Measurements from ENCODE around the gene R3HDML. TPM values are rescaled to one million over a fixed set of nuclear protein-coding genes. Genes with fewer than 3 reads are reported as not detected.

The R3HDML gene
- total and polyA plus RNA-seq, 2 of the 13 experiments (the other 11 are each of a cell fraction or from before 2014, with no cell fraction given) = not detected

DNA sequence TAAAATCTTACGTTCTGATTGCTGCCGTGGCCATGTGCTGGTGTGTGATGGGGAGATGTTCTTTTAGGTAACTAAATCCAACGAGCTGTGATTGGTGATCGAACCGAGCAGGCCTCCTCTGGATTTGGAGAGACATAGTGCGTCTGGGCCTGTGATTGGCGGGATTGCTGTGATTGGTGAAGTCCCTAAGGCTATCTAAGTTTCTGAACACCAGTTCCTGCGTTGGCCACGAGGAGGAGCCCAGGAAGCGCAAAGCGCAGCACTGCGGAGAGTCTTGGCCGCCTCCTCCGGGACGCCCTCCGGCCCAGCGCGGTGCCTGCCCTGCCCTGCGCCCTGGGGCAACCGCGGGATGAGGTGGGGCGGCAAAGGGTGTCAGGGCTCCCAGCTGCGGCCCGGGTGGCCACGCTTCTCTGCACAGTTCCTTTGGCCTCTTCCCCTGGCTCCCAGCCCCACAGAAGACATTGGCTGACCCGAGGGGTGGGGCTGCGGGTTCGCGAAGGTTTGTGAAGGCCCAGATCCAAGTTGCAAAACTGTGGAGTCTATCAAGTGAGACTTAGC, 51.7 kb downstream of the R3HDML start (continued):
- TF ChIP-seq, protein P1, sequence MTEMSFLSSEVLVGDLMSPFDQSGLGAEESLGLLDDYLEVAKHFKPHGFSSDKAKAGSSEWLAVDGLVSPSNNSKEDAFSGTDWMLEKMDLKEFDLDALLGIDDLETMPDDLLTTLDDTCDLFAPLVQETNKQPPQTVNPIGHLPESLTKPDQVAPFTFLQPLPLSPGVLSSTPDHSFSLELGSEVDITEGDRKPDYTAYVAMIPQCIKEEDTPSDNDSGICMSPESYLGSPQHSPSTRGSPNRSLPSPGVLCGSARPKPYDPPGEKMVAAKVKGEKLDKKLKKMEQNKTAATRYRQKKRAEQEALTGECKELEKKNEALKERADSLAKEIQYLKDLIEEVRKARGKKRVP (CRISPR knock-in tag; IDR thresholded peaks at IDR 0.05) = no peak
- TF ChIP-seq KLF16 (CRISPR knock-in tag; IDR thresholded peaks at IDR 0.05) (no peak), ZNF607 (CRISPR knock-in tag; IDR thresholded peaks at IDR 0.05; ENCODE audit: borderline replicate concordance) (0 out of 2 replicates have a peak, but pooled peaks have one; percentile 23), ZNF646 (CRISPR knock-in tag; IDR thresholded peaks at IDR 0.05) (no peak), ZNF281 (CRISPR knock-in tag; IDR thresholded peaks at IDR 0.05; ENCODE audit: borderline replicate concordance) (no peak), ZNF567 (CRISPR knock-in tag; IDR thresholded peaks at IDR 0.05; ENCODE audit: borderline replicate concordance) (no peak), HMGXB4 (CRISPR knock-in tag; IDR thresholded peaks at IDR 0.05; ENCODE audit: borderline replicate concordance in 1 of 2, low read depth in 1 of 2) (no peak), ZNF333 (CRISPR knock-in tag; IDR thresholded peaks at IDR 0.05; ENCODE audit: borderline replicate concordance) (no peak), MAF1 (CRISPR knock-in tag; IDR thresholded peaks at IDR 0.05; ENCODE audit: borderline replicate concordance) (no peak), MIXL1 (CRISPR knock-in tag; IDR thresholded peaks at IDR 0.05) (no peak), ERF (CRISPR knock-in tag; IDR thresholded peaks at IDR 0.05) (no peak), ZSCAN9 (CRISPR knock-in tag; IDR thresholded peaks at IDR 0.05; ENCODE audit: borderline replicate concordance) (no peak), IRF1 (CRISPR knock-in tag; IDR thresholded peaks at IDR 0.05; ENCODE audit: low read depth) (no peak)
- TF ChIP-seq, protein P2, sequence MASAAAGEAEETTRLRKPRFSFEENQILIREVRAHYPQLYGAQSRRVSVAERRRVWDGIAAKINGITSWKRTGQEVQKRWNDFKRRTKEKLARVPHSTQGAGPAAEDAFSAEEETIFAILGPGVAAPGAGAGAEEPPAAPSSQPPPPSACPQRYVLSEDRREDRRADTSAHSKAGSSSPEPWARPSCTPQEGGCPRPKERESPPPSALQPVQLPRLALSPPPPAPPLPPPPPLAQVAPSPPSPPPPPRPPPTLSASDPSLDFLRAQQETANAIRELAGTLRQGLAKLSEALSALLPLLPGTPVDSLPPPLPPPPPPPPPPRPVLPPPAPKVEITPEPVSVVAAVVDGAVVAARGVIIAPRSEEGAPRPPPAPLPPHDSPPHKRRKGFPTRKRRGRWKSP (CRISPR knock-in tag; IDR thresholded peaks at IDR 0.05) = no peak

Data from HepG2 (cell line).